Embryonic facial prominence (tissue), 1 donor: ENCODE results near the gene CORO2A.

Experiments
- DNase-seq: peaks from one replicate; pipeline ENCODE4 v3.0.0-alpha.2; 2016; ENCODE audit errors: extremely low spot score

CORO2A gene

GRCh38 chr9:98219364-98219716 lies 26.9 kb upstream of the CORO2A start:
- DNase-seq: no peak

GRCh38 chr9:98218562-98219363 lies 26.3 kb upstream of the CORO2A start:
- DNase-seq: peak; percentile 18

DNA sequence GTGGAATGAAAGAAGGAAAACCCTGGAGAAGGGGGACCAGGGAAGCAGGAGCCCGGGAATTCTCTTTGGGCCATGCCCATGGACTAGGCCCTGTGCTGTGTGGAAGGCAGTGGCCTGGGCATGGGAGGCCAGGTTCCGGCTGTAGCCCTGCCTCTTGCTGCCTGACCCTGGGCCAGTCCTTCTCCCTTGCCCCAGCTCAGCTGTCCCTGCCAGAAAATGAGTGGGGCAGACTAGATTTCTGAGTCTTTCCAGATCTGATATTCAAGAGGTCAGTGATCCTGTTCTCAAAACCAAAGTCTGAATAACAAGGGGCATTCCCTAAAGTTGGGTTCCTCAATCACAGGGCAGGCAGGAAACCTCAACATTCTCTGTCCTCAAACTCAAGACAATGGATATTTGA lies 24.8 kb upstream of the CORO2A start:
- no peak for DNase-seq

DNA sequence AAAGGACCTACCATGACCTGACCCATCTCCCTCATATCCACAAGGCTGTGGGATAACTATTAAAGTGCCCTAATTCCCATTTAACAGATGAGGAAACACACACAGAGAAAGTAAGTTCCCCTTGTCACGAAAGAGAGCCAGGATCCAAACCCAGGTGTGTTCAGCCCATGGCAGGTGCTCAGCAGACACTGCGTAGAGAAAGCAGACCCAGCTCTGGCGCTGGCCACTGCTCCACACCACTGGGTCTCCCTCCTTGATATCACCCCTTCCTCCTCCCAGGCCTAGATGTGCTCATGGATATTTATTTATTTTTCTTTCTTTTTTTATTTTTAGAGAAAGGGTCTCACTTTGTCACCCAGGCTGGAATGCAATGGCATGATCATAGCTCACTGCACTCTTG lies 24.0 kb upstream of the CORO2A start:
- DNase-seq: no peak

- DNase-seq: no peak
Measured at GRCh38 chr9:98215821-98216220, 23.4 kb upstream of the CORO2A start.

GRCh38 chr9:98215271-98215670 lies 22.8 kb upstream of the CORO2A start:
- no peak for DNase-seq

GRCh38 chr9:98214811-98215210 lies 22.4 kb upstream of the CORO2A start:
- no peak for DNase-seq

- no peak for DNase-seq
Measured at GRCh38 chr9:98211260-98211659, 18.8 kb upstream of the CORO2A start.

DNA sequence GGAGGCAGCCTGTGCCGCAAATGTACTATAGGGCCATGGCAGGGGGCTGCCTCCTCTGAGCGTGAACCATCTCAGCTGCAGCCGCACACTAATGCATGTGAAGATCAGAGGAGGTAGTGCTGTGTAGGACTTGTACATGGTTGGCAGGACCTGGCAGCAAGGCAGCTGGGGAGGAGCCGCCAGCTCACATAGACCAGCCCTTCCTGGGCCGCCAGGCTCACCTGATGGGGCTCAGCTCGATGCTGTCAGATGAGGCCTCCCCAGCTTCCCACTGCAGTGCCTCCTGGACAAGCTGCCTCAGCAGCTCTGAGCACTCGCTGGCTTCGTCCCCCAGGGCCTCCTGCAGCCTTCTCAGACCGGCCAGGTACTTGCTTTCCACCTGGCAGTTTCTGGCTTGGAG lies 18.0 kb upstream of the CORO2A start:
- no peak for DNase-seq

DNA sequence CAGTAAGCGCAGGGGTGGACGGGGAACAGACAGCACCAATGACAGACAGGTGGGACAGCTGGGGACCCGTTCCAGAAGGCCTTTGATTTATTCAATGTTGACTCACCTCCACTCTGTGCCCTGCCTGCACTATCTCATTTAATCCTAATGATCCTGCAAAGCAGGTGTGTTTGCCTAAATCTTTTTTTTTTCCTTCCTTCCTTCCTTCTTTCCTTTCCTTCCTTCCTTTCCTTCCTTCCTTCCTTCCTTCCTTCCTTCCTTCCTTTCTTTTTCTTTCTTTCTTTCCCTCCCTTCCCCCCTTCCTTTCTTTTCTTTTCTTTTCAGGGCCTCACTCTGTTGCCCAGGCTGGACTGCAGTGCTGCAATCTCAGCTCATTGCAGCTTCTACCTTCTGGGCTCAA lies 17.1 kb upstream of the CORO2A start:
- DNase-seq: no peak

- DNase-seq: no peak
Measured at GRCh38 chr9:98208635-98209034, 16.2 kb upstream of the CORO2A start.

DNA sequence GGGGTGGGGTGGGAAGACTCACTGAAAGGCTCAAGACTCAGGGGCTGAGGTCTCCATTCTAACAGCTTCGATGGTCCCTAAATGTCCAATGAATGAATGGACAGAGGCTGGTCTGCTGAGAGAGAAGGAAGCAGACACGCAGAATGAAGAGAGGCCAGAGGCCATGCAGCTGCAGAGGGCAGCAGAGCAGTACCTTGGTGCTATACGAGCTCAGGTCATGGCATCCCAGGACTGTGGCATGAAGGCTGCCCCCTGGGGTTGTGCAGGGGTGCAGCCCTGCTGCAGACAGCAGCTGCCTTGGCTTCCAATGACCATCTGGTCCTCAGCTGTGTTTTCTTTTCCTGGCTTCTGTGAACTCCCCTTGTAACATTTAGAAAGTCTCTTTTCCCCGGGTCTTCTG lies 15.2 kb upstream of the CORO2A start:
- DNase-seq: no peak

GRCh38 chr9:98206754-98207153 lies 14.3 kb upstream of the CORO2A start:
- DNase-seq: no peak

DNA sequence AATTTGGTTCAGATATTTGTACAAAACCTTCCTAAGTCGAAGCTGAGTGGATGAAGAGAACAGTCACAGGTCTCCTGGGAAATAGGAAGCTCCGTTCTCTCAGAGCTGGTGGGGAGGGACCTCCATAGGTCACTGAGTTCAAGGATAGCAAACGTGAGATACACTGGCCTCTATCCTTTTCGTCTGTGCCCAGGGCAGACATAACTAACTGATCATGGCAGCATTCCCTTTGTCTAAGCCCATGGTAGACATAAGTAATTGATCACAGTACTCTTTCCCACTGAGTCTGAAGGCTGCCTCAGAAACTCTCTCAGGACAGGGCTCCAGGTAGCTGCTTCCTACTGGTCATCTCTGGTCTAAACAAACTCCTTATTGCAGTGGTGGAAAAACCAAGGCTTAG lies 12.3 kb upstream of the CORO2A start:
- DNase-seq: no peak

GRCh38 chr9:98203153-98203552 lies 10.7 kb upstream of the CORO2A start:
- DNase-seq: no peak

DNA sequence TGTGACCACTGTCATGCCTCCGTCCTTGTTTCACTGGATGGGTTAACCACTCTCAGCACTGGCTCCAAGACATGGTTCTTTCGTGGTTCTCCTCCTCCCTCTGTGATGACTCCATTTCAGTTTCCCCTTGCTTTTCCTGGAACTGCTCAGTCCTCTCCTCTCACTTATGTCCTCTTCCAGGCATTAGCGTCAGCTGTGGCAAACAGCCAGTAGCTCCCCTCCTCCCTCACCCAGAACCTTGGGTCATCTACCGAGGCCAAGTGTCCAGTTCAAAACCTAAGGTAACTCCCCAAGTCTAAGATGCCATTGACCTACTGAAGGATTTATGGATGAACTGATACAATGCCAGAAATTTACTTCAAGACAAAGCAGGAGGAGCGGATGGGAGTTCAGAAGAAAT lies 9.8 kb upstream of the CORO2A start:
- no peak for DNase-seq

DNA sequence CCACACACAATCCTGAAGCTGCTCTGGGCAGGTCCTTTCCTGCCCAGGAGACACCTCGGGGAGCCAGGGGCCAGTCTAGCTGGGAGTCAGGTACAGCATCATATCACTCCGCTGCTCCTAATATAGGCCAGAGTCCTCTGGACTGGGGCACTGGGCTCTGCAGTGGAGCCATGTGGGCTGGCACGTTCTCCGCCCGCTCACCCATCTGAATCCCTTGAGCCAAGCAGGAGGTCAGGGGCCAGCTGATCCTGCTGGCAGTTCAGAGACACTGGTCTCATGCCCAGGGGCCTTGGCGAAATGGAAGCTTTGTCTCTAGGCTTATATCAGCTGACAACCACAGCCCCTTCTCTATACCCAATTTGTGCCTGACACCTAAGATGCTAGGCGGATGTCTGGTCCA lies 9.3 kb upstream of the CORO2A start:
- no peak for DNase-seq

GRCh38 chr9:98201102-98201501 lies 8.7 kb upstream of the CORO2A start:
- no peak for DNase-seq

DNA sequence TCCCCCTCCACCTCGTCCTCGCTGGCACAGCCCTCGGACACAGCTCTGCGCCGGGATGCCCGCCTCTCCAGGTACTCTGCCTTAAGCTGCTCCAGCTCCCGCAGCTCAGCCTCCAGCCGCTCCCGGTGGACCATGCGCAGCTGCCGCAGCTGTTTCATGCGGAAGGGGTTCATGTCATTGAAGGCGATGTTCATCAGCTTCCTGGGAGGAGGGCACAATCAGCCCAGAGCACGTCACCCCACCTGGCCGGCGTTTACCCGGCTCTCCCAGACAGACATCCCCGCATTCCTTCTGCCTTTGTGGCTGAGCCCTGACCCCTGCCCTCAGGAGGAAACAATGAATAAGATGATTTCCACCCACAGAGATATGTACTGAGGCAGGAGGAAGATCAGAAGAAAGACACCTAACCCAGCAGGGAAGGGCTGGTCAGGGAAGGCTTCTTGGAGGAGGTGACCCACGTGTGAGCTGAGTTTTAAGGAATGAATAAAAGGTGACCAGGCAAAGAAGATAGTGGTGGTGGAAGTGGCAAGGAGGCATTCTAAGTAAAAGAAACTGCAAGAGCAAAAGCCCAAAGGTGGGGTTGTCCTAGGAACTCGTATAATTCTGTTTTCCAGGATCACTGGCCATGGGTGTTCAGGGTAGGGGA lies 7.1 kb upstream of the CORO2A start:
- DNase-seq: no peak

DNA sequence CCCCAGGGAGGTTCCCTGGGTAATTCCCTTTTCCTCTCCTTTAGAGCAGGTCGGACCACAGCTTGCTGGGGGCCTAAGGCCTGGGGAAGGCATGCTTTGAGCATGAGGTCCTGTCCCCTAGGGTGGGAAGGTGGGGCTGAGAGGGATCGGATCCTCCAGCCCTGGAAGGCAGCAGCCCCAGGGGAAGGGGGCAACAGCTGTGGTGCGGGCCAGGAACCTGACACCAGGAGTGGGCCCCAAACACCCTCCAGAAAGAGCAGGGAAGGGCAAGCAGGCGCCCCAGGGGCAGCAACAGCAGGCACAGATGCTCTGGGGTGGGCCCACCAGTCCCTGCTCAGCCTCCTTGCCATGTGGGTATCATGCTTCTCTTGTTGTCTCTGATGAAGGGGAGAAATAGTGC lies 3.2 kb upstream of the CORO2A start:
- DNase-seq: no peak

DNA sequence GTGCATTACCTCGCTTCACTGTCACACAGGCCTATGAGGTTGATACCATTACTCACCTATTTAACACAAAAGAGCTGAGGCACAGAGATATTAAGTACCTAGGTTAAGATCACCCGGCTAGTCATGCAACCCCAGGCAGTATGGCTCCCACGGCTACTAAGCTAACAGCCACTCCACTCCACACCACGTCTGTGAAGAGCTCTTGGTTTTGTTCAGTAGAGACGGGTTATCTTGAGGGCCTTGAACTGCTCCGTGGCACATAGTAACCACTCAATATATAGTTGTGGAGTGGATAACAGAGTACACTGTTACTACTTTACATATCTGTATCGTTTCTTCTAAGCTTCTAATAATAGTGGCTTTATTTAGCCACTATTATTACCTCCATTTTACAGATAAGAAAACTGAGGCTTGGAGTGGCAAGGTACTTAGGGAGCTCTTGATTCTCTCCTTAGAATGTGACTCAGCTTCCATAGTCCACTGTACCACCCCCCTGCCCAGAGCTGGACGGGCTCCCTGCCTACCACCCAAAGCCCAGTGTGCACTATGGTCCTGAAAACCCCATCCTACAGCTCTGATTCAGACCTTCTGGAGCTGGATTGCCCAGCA lies 1.0 kb upstream of the CORO2A start:
- no peak for DNase-seq

DNA sequence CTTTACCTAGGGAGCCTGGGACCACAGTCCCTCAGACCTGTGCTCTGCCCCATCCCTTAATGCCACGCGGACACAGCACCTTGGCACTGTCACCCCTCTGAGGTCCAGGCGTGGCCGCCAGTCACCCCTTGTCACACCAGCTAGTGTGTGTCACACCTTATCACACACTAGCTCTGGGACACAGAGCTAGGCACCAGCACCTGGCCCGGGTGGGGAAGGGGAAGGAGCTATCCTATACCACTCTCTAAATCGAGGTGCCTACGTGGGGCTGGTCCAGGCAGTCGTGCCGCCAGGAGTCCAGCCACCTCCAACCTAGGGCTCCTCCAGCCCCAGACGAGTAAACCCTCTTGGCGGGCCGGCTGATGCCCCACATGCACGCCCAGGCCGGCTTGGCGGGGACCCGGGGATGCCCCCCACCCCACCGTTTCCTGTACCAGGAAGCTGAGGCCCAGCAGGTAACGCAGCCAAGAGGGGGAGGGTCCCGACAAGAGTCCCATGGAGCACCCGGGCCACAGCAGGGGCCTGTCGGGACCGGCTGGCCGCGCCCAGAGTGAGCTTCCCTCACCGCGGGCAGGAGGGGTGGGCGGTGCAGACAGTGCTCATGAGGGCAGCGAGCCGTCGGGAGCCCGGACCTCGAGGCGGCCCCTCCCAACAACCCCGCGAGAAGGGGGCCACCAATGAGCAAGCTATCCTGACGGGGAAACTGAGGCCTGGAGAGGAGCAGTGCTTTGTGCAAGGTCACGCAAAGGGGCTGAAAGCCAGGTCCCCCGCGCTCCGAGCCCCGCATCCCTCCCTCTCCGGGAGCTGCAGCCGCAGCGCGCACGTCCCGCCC lies 550 bp downstream of the CORO2A start:
- DNase-seq: no peak
